ENCODE results near the gene ANXA4. TPM values are rescaled to one million over a fixed set of nuclear protein-coding genes. Genes with fewer than 3 reads are reported as not detected.
A peak's percentile ranks its signal among the peaks of the same experiment; 100 is the strongest.

ANXA4 gene
- total and polyA plus RNA-seq, 8 donors, result 40.8 to 193 (median 80.8) TPM

GRCh38 chr2:69791045-69791444, 49.1 kb downstream of the ANXA4 start:
- TF ChIP-seq CTCF (IDR thresholded peaks at IDR 0.05) (no peak), EP300 (IDR thresholded peaks at IDR 0.05) (no peak), POLR2A (IDR thresholded peaks at IDR 0.05) (no peak)
- Histone ChIP-seq H3K27me3 (no peaks in the 10 kb centered on the region), H3K36me3 (peaks cover 12 to 64% (median 38%) of the 10 kb centered on the region in 4 donors), H3K4me1 (peaks cover 11 to 26% (median 19%) of the 10 kb centered on the region in 4 donors), H3K4me3 (no peak overlapping the region), H3K9me3 (no peaks in the 10 kb centered on the region), H3K27ac (peak overlapping the region in 2 of 5 donors; percentile 67)
- DNase-seq, result peak in 1 of 2 donors; percentile 55
- intact Hi-C loops (cut with DNase I; ENCODE audit: low total_unique reads), result no loop called here

- no peak for DNase-seq
- Histone ChIP-seq H3K9me3 (no peaks in the 10 kb centered on the region), H3K27me3 (no peaks in the 10 kb centered on the region), H3K4me1 (peaks cover 16 to 48% (median 30%) of the 10 kb centered on the region in 4 donors), H3K36me3 (peaks cover 4 to 49% (median 21%) of the 10 kb centered on the region in 4 donors), H3K4me3 (no peak overlapping the region), H3K27ac (no peak overlapping the region)
- intact Hi-C loops (cut with DNase I; ENCODE audit: low total_unique reads), result no loop called here
- 84 to 96% (median 90%) methylated on average over 1 of the region's 1 CpG for WGBS, 5 donors
- no peak for TF ChIP-seq POLR2AphosphoS5 (IDR thresholded peaks at IDR 0.05)
- no peak for TF ChIP-seq POLR2A (IDR thresholded peaks at IDR 0.05)
- TF ChIP-seq CTCF (IDR thresholded peaks at IDR 0.05), result no peak
- TF ChIP-seq EP300 (IDR thresholded peaks at IDR 0.05), result no peak
Measured at GRCh38 chr2:69796174-69796573, 54.2 kb downstream of the ANXA4 start.

GRCh38 chr2:69797235-69797634, 55.3 kb downstream of the ANXA4 start:
- TF ChIP-seq POLR2AphosphoS5 (IDR thresholded peaks at IDR 0.05) (no peak), EP300 (IDR thresholded peaks at IDR 0.05) (no peak), POLR2A (IDR thresholded peaks at IDR 0.05) (no peak), CTCF (IDR thresholded peaks at IDR 0.05) (no peak)

GRCh38 chr2:69797836-69798289, 55.9 kb downstream of the ANXA4 start:
- no peaks in the 10 kb centered on the region for H3K9me3 ChIP-seq
- H3K36me3 ChIP-seq, result peaks cover 4 to 47% (median 21%) of the 10 kb centered on the region in 4 donors
- intact Hi-C loops (cut with DNase I; ENCODE audit: low total_unique reads), result no loop called here
- no peak for DNase-seq
- H3K27ac ChIP-seq, result peak overlapping the region in 4 of 5 donors; percentile 61 to 75 (median 65)
- H3K27me3 ChIP-seq, result no peaks in the 10 kb centered on the region
- peaks cover 16 to 48% (median 29%) of the 10 kb centered on the region in 4 donors for H3K4me1 ChIP-seq
- peak overlapping the region; percentile 11 to 30 (median 22) for H3K4me3 ChIP-seq
- WGBS, 5 donors, result 44 to 74% (median 58%) methylated on average over 3 of the region's 3 CpGs
- TF ChIP-seq POLR2A (IDR thresholded peaks at IDR 0.05), result no peak

More at GRCh38 chr2:69797235-69797634, 55.3 kb downstream of the ANXA4 start:
- Histone ChIP-seq H3K27ac (peak overlapping the region in 2 of 5 donors; percentile 61 to 69), H3K4me3 (no peak overlapping the region), H3K27me3 (no peaks in the 10 kb centered on the region), H3K36me3 (peaks cover 4 to 46% (median 22%) of the 10 kb centered on the region in 4 donors), H3K9me3 (no peaks in the 10 kb centered on the region), H3K4me1 (peaks cover 16 to 48% (median 29%) of the 10 kb centered on the region in 4 donors)
- intact Hi-C loops (cut with DNase I; ENCODE audit: low total_unique reads), result no loop called here
- WGBS, 5 donors, result 53 to 78% (median 59%) methylated on average over 4 of the region's 4 CpGs
- no peak for DNase-seq

GRCh38 chr2:69798290-69798908, 56.5 kb downstream of the ANXA4 start:
- peak overlapping the region; percentile 13 to 75 (median 61) for H3K27ac ChIP-seq
- WGBS, 5 donors, result 25 to 35% (median 32%) methylated on average over 7 of the region's 7 CpGs
- intact Hi-C loops (cut with DNase I; ENCODE audit: low total_unique reads), result no loop called here

More at GRCh38 chr2:69798290-69798908, 56.5 kb downstream of the ANXA4 start:
- Histone ChIP-seq H3K4me3 (peak overlapping the region; percentile 11 to 30 (median 22)), H3K36me3 (peaks cover 4 to 47% (median 19%) of the 10 kb centered on the region in 4 donors), H3K4me1 (peaks cover 16 to 48% (median 29%) of the 10 kb centered on the region in 4 donors), H3K9me3 (no peaks in the 10 kb centered on the region), H3K27me3 (no peaks in the 10 kb centered on the region)
- no peak for TF ChIP-seq EP300 (IDR thresholded peaks at IDR 0.05)
- no peak for TF ChIP-seq POLR2AphosphoS5 (IDR thresholded peaks at IDR 0.05)
- TF ChIP-seq CTCF (IDR thresholded peaks at IDR 0.05), result no peak
- TF ChIP-seq POLR2A (IDR thresholded peaks at IDR 0.05), result no peak
- DNase-seq, result peak; percentile 33 to 34
